SK-N-SH (cell line): ENCODE data around the gene DNASE2.

Experiments
- EP300 ChIP-seq, 2 experiments: IDR thresholded peaks; 2 replicates each; pipeline versions ENCODE4 v1.4.0 to v1.6.1; 2012; ENCODE audit warnings: borderline replicate concordance in 1 of 2, low read depth in 1 of 2, low read length in 1 of 2
- EZH2phosphoT487 ChIP-seq: fragments of 200-600 bp; sonication (generic); IDR thresholded peaks from 2 replicates; pipeline ENCODE4 v1.6.1; 2017; ENCODE audit warnings: low read depth, mixed run types, mild to moderate bottlenecking, antibody characterized with exemption, moderate library complexity, borderline replicate concordance
- FOXM1 ChIP-seq: IDR thresholded peaks from 2 replicates; pipeline ENCODE4 v1.4.0; 2012; ENCODE audit warnings: low read depth, mild to moderate bottlenecking
- GABPA ChIP-seq: IDR thresholded peaks from 2 replicates; pipeline ENCODE4 v1.4.0; 2012; ENCODE audit warnings: low read depth, mild to moderate bottlenecking
- POLR2AphosphoS5 ChIP-seq: IDR thresholded peaks from 2 replicates; pipeline ENCODE4 v1.6.1; 2012; ENCODE audit warnings: low read depth, low read length
- TEAD4 ChIP-seq: IDR thresholded peaks from 2 replicates; pipeline ENCODE4 v1.4.0; 2012; ENCODE audit warnings: mild to moderate bottlenecking, borderline replicate concordance; ENCODE audit not compliant: insufficient read depth
- TF ChIP-seq, protein P1 (sequence below): fragments of 200-600 bp; sonication (generic); IDR thresholded peaks from 2 replicates; pipeline ENCODE4 v1.6.1; 2017; ENCODE audit warnings: antibody characterized with exemption, mild to moderate bottlenecking, moderate library complexity
- TF ChIP-seq, protein P2 (sequence below): IDR thresholded peaks from 2 replicates; pipeline ENCODE4; 2012

DNA sequence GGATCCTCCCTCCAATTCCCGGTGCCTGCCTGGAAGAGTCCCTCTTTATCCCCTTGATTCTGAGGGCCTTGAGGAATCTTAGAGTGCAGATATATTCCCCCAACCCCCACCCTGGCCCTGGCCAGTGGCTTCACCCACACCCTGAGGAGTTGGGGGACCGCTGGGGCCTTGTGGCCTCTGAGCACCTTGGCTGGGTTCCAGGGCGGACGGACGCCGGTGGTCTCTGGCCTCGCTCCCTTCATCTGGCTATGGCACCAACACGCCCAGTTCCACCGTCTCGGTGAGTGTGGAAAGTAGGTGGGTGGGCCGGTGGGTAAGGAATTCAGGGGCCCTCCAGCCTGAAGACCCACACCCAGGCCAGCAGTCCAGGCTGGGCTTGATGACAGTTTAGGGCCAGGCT is 37.9 kb downstream of the DNASE2 start:
- TF ChIP-seq FOXM1 (no peak), POLR2AphosphoS5 (no peak), GABPA (no peak), EZH2phosphoT487 (no peak), TEAD4 (no peak), EP300 (IDR thresholded peaks at IDR 0.05; ENCODE audit: borderline replicate concordance in 1 of 2, low read depth in 1 of 2, low read length in 1 of 2) (no peak)
- TF ChIP-seq, protein P1, sequence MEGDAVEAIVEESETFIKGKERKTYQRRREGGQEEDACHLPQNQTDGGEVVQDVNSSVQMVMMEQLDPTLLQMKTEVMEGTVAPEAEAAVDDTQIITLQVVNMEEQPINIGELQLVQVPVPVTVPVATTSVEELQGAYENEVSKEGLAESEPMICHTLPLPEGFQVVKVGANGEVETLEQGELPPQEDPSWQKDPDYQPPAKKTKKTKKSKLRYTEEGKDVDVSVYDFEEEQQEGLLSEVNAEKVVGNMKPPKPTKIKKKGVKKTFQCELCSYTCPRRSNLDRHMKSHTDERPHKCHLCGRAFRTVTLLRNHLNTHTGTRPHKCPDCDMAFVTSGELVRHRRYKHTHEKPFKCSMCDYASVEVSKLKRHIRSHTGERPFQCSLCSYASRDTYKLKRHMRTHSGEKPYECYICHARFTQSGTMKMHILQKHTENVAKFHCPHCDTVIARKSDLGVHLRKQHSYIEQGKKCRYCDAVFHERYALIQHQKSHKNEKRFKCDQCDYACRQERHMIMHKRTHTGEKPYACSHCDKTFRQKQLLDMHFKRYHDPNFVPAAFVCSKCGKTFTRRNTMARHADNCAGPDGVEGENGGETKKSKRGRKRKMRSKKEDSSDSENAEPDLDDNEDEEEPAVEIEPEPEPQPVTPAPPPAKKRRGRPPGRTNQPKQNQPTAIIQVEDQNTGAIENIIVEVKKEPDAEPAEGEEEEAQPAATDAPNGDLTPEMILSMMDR: no peak
- TF ChIP-seq, protein P2, sequence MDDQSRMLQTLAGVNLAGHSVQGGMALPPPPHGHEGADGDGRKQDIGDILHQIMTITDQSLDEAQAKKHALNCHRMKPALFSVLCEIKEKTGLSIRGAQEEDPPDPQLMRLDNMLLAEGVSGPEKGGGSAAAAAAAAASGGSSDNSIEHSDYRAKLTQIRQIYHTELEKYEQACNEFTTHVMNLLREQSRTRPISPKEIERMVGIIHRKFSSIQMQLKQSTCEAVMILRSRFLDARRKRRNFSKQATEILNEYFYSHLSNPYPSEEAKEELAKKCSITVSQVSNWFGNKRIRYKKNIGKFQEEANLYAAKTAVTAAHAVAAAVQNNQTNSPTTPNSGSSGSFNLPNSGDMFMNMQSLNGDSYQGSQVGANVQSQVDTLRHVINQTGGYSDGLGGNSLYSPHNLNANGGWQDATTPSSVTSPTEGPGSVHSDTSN: no peak
